Measurements from ENCODE around the gene IL2RA. TPM values are rescaled to one million over a fixed set of nuclear protein-coding genes. Genes with fewer than 3 reads are reported as not detected.

IL2RA gene
- total and polyA plus RNA-seq, 7 donors, result 0.08 to 1.8 (median 0.20) TPM

DNA sequence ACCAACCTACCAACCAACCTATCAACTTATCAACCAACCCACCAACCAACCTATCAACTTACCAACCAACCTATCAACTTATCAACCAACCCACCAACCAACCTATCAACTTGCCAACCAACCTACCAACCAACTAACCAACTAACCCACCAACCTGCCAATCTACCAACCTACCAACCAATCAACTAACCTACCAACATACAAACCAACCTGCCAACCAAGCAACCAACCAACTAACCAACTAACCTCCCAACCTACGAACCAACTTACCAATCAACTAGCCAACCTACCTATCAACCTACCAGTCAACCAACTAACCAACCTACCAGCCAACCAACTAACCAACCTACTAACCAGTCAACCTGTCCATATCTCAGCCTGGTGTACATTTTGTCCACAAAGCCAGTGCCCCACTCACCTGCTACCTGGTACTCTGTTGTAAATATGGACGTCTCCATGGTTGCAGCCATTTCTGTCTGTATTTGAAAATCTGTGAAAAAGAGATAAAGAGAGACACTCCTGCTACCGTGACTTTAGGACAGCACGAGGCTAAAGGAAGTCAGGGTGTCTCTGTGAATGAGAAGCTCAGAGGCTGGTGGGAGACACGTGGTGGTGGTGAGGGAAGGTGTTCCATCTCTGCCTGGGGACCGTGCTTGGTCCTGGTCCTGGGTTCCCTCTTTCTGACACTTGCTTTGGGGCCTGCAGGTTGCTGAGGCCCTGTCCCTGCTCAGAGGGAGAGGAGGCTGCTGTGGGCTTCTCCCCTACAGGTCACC, 43.0 kb downstream of the IL2RA start:
- Histone ChIP-seq H3K9me3 (no peaks in the 10 kb centered on the region), H3K27me3 (ENCODE audit: insufficient read depth in 3 of 3, low read length in 2 of 3) (no peaks in the 10 kb centered on the region), H3K4me1 (no peaks in the 10 kb centered on the region), H3K4me3 (no peak overlapping the region), H3K27ac (no peak overlapping the region), H3K36me3 (ENCODE audit: insufficient read depth in 1 of 2, low read depth in 1 of 2) (no peaks in the 10 kb centered on the region)
- no peak for ATAC-seq
- intact Hi-C loops (cut with DNase I), result loop anchor here (5.0 kb wide), 2 partner anchors 63 to 383 kb away; no protein-coding TSS in a partner anchor
- 88 to 92% (median 91%) methylated on average over 6 of the region's 6 CpGs for WGBS, 3 donors
- no peak for DNase-seq
- TF ChIP-seq CTCF (IDR thresholded peaks at IDR 0.05), result no peak

- H3K4me1 ChIP-seq, result no peaks in the 10 kb centered on the region
- H3K36me3 ChIP-seq (ENCODE audit: insufficient read depth in 1 of 2, low read depth in 1 of 2), result no peaks in the 10 kb centered on the region
- intact Hi-C loops (cut with DNase I), result loop anchor here (5.0 kb wide), 2 partner anchors 64 to 384 kb away; no protein-coding TSS in a partner anchor
- DNase-seq (no peak), ATAC-seq (no peak)
- no peaks in the 10 kb centered on the region for H3K9me3 ChIP-seq
- no peaks in the 10 kb centered on the region for H3K27me3 ChIP-seq (ENCODE audit: insufficient read depth in 3 of 3, low read length in 2 of 3)
- H3K27ac ChIP-seq, result no peak overlapping the region
- H3K4me3 ChIP-seq, result no peak overlapping the region
- no peak for TF ChIP-seq CTCF (IDR thresholded peaks at IDR 0.05)
- WGBS, 3 donors, result 59 to 76% (median 76%) methylated on average over 5 of the region's 5 CpGs
These were observed 43.7 kb downstream of the IL2RA start for GRCh38 chr10:6018422-6018821.

DNA sequence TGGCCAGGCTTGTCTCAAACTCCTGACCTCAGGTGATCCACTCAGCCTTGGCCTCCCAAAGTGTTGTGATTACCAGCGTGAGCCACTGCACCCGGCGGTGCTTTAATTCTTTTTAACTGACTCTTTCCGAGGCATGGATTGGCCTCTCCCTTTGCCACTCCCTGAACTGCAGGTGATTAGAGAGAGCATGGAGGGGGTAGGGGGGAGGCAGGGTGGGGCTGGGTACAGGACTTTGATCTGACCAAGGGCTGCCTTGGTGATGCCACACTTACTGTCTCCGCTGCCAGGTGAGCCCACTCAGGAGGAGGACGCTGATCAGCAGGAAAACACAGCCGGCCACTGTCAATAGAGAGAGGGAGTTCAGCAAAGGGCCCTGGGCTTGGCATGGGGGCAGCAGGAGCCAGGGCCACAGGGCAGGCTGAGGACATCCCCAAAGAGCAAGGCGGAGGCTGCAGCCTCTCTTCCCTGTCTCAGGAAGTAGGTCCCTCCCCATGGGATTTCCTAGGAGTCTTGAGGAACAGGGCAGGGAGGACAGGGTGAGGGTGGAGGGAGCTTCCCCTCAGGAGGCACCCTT, 44.3 kb downstream of the IL2RA start:
- intact Hi-C loops (cut with DNase I), result loop anchor here (5.0 kb wide), 2 partner anchors 64 to 384 kb away; no protein-coding TSS in a partner anchor
- no peak overlapping the region for H3K27ac ChIP-seq

DNA sequence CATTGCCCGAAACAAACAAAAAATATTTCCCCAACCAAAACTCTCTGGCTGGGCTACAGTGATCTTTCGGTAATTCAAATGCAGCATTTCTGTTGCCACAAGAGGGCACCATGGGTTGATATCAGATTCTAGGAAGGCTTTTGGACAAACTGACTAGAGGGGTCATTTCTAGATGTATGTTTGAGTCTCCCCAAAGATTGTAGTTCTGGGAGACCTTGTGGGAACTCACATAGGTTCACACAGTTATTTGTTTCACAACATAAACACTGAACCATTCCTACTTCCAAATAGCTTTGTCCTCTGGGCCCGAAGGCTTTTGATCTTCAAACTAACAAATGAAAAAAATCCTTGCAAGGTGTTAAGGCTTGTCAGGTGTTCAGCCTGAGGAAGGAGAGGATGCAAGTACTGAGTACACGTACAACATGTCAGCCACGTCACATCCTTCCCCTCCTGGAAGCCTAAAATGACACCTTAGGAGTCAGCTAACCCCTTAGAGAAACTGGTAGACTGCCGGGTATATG, 47.9 kb downstream of the IL2RA start:
- TF ChIP-seq CTCF (IDR thresholded peaks at IDR 0.05), result peak; percentile 77
- WGBS, 3 donors, result 50 to 53% (median 50%) methylated on average over 6 of the region's 6 CpGs
- peaks cover 0 to 5% (median 0%) of the 10 kb centered on the region in 3 donors for H3K27me3 ChIP-seq (ENCODE audit: insufficient read depth in 3 of 3, low read length in 2 of 3)
- peak in 1 of 2 donors; percentile 35 for DNase-seq
- no peaks in the 10 kb centered on the region for H3K4me1 ChIP-seq
- intact Hi-C loops (cut with DNase I), result loop anchor here in 1 of 2 donors (2.0 kb wide), 1 partner anchor 386 kb away; no protein-coding TSS in a partner anchor
- no peaks in the 10 kb centered on the region for H3K36me3 ChIP-seq (ENCODE audit: insufficient read depth in 1 of 2, low read depth in 1 of 2)
- H3K4me3 ChIP-seq, result no peak overlapping the region
- H3K27ac ChIP-seq, result no peak overlapping the region
- peak in 3 of 4 donors; percentile 59 to 79 (median 63) for ATAC-seq
- H3K9me3 ChIP-seq, result no peaks in the 10 kb centered on the region

More for the DNA sequence above, 44.3 kb downstream of the IL2RA start:
- Histone ChIP-seq H3K9me3 (no peaks in the 10 kb centered on the region), H3K36me3 (ENCODE audit: insufficient read depth in 1 of 2, low read depth in 1 of 2) (no peaks in the 10 kb centered on the region), H3K4me1 (no peaks in the 10 kb centered on the region), H3K27me3 (ENCODE audit: insufficient read depth in 3 of 3, low read length in 2 of 3) (no peaks in the 10 kb centered on the region), H3K4me3 (no peak overlapping the region)
- TF ChIP-seq CTCF (IDR thresholded peaks at IDR 0.05), result no peak
- DNase-seq (no peak), ATAC-seq (peak in 1 of 4 donors; percentile 6)
- whole genome bisulfite sequencing, 3 donors, result 81 to 88% (median 87%) methylated on average over 8 of the region's 8 CpGs

All from psoas muscle (tissue), 8 donors.